A549 (cell line): ENCODE data around the gene CHN1. TPM values are rescaled to one million over a fixed set of nuclear protein-coding genes. Genes with fewer than 3 reads are reported as not detected.

Experiments used
- ATAC-seq, 2 experiments: fragments of 200-7000 bp in 1 of 2; fragments of >200 bp in 1 of 2; cut with Nextera tagmentation in 1 of 2; cut with Tn5 transposase in 1 of 2; 3 replicates each; pipeline versions ENCODE4 v1.8.0 to v1.9.1; 2018 to 2020; ENCODE audit warnings: mild to moderate bottlenecking in 1 of 2, moderate library complexity in 1 of 2
- CTCF ChIA-PET: fragments of 300-600 bp; sonication (Branson Sonifier 250); formaldehyde crosslinking; extraction: SDS; loops from one replicate; lab custom pipeline; 2021; ENCODE audit warnings: antibody characterized with exemption, inconsistent platforms; lab: Yijun Ruan, JAX
- POLR2A ChIA-PET: fragments of 350-600 bp; formaldehyde crosslinking; extraction: SDS; loops from one replicate; lab custom pipeline; 2021; ENCODE audit warnings: antibody characterized with exemption, inconsistent platforms; lab: Yijun Ruan, JAX
- DNase-seq, 2 experiments: peaks; one replicate each; pipeline versions ENCODE4 v3.0.0 to v3.0.0-alpha.2; 2011 to 2016; ENCODE audit warnings: low read depth in 1 of 2, low spot score in 1 of 2
- FAIRE-seq: peaks from 2 replicates; lab custom pipeline; 2011; peaks lifted over from hg19 to GRCh38; lab: Jason Lieb, UNC
- H3K27ac ChIP-seq, 2 experiments: fragments of >200 bp; sonication (Bioruptor Twin); formaldehyde crosslinking; 3 replicates each; pipeline ENCODE4 v1.5.1; 2016 to 2017
- H3K4me1 ChIP-seq: fragments of >200 bp; sonication (Bioruptor Twin); formaldehyde crosslinking; 3 replicates; pipeline ENCODE4 v1.6.1; 2016
- H3K4me2 ChIP-seq: fragments of >200 bp; sonication (Bioruptor Twin); formaldehyde crosslinking; 3 replicates; pipeline ENCODE4 v1.6.1; 2016
- H3K4me3 ChIP-seq: fragments of >200 bp; sonication (Bioruptor Twin); formaldehyde crosslinking; 3 replicates; pipeline ENCODE4 v1.5.1; 2016
- H3K9me3 ChIP-seq: fragments of >200 bp; sonication (Bioruptor Twin); formaldehyde crosslinking; 3 replicates; pipeline ENCODE4 v1.6.1; 2016
- ATOH8 ChIP-seq: fragments of 250-450 bp; sonication (Bioruptor Pico); IDR thresholded peaks from 2 replicates; pipeline ENCODE4 v1.5.0; 2020; ENCODE audit warnings: low read depth, mild to moderate bottlenecking, moderate library complexity
- BHLHE40 ChIP-seq: IDR thresholded peaks from 2 replicates; pipeline ENCODE4 v1.6.1; 2012; ENCODE audit warnings: low read depth, low read length, inconsistent platforms
- CBX8 ChIP-seq: fragments of 200-600 bp; sonication (generic); IDR thresholded peaks from 2 replicates; pipeline ENCODE4 v1.6.1; 2016
- CEBPB ChIP-seq, 2 experiments: fragments of >200 bp in 1 of 2; sonication (Bioruptor Twin) in 1 of 2; formaldehyde crosslinking in 1 of 2; IDR thresholded peaks; 2 replicates each; pipeline ENCODE4 v1.6.1; 2012 to 2016
- CHD2 ChIP-seq: fragments of 150-350 bp; IDR thresholded peaks from 2 replicates; pipeline ENCODE4 v1.6.1; 2014; ENCODE audit warnings: low read length; ENCODE audit not compliant: partially characterized antibody
- CHD4 ChIP-seq: fragments of 200-600 bp; sonication (generic); IDR thresholded peaks from 2 replicates; pipeline ENCODE4 v1.6.1; 2016; ENCODE audit warnings: antibody characterized with exemption, mild to moderate bottlenecking, borderline replicate concordance
- CTCF ChIP-seq: fragments of >200 bp; sonication (Bioruptor Twin); formaldehyde crosslinking; IDR thresholded peaks from 3 replicates; pipeline ENCODE4 v1.5.1; 2016
- EHF ChIP-seq: fragments of 250-450 bp; sonication (Bioruptor Pico); IDR thresholded peaks from 2 replicates; pipeline ENCODE4 v1.5.0; 2020; ENCODE audit warnings: mild to moderate bottlenecking
- GATA3 ChIP-seq: IDR thresholded peaks from 2 replicates; pipeline ENCODE4 v1.6.1; 2012; ENCODE audit warnings: borderline replicate concordance
- HDAC2 ChIP-seq: fragments of 200-600 bp; sonication (generic); IDR thresholded peaks from 2 replicates; pipeline ENCODE4 v1.6.1; 2016
- HES2 ChIP-seq: fragments of >200 bp; sonication (Bioruptor Twin); formaldehyde crosslinking; IDR thresholded peaks from 2 replicates; pipeline ENCODE4 v1.6.1; 2016
- HEYL ChIP-seq: fragments of 250-450 bp; sonication (Bioruptor Pico); IDR thresholded peaks from 2 replicates; pipeline ENCODE4 v1.8.0; 2021; ENCODE audit warnings: mild to moderate bottlenecking, moderate library complexity
- KDM5A ChIP-seq: fragments of 200-600 bp; sonication (generic); IDR thresholded peaks from 2 replicates; pipeline ENCODE4 v1.6.1; 2016; ENCODE audit warnings: antibody characterized with exemption, mild to moderate bottlenecking
- MAZ ChIP-seq: fragments of 150-350 bp; IDR thresholded peaks from 2 replicates; pipeline ENCODE4 v1.6.1; 2014; ENCODE audit warnings: antibody characterized with exemption, low read depth, low read length, borderline replicate concordance
- MYC ChIP-seq: IDR thresholded peaks from 2 replicates; pipeline ENCODE4 v1.6.1; 2012; ENCODE audit warnings: mild to moderate bottlenecking, inconsistent platforms, low read length, improper control_type of control experiment, borderline replicate concordance
- NFE2L2 ChIP-seq: fragments of 150-350 bp; conservative IDR thresholded peaks from 2 replicates; pipeline ENCODE4 v1.6.1; 2014; ENCODE audit warnings: low read length
- NR3C1 ChIP-seq: fragments of >200 bp; sonication (Bioruptor Twin); formaldehyde crosslinking; IDR thresholded peaks from 3 replicates; pipeline ENCODE4 v1.6.1; 2017
- PBX3 ChIP-seq: IDR thresholded peaks from 2 replicates; pipeline ENCODE4 v1.6.1; 2012
- RAD21 ChIP-seq, 2 experiments: fragments of >200 bp in 1 of 2; sonication (Bioruptor Twin) in 1 of 2; formaldehyde crosslinking in 1 of 2; IDR thresholded peaks in 1 of 2; conservative IDR thresholded peaks in 1 of 2; 2 replicates in 1 of 2; 3 replicates in 1 of 2; pipeline ENCODE4 v1.6.1; 2012 to 2018; ENCODE audit warnings: inconsistent platforms in 1 of 2
- RARB ChIP-seq: fragments of 250-450 bp; sonication (Bioruptor Pico); IDR thresholded peaks from 2 replicates; pipeline ENCODE4 v1.8.0; 2021; ENCODE audit warnings: mild to moderate bottlenecking, moderate library complexity
- RNF2 ChIP-seq: fragments of 200-600 bp; sonication (generic); IDR thresholded peaks from 2 replicates; pipeline ENCODE4 v1.6.1; 2016; ENCODE audit warnings: low read depth, mild to moderate bottlenecking, antibody characterized with exemption, moderate library complexity, borderline replicate concordance
- ZFP36 ChIP-seq: fragments of 450-650 bp; IDR thresholded peaks from 2 replicates; pipeline ENCODE4 v1.6.1; 2014; ENCODE audit warnings: borderline replicate concordance; ENCODE audit not compliant: partially characterized antibody
- WGBS: methylation state at CpG from one replicate; pipeline ENCODE4 v1.1.6; 2017; ENCODE audit errors: missing lambda C conversion rate; 5-methylcytosine and 5-hydroxymethylcytosine counted together
- polyA plus RNA-seq, 4 experiments: library from polyadenylated mRNA; depleted of rRNA in 3 of 4; stranded (reverse); fragments of >200 nt; fragmentation: RNase III in 1 of 4; extraction: RNeasy Plus Mini Kit Qiagen cat#74134 plus additional on column Dnase treatment in 1 of 4; gene quantifications; 2 replicates in 3 of 4; 3 replicates in 1 of 4; pipeline ENCODE4 v1.2.3, GENCODE V29; 2011 to 2017

CHN1 gene
- polyA plus RNA-seq, 2 of the 4 experiments (the other 2 are of a cell fraction), result 20.9 to 46.6 TPM

- WGBS, result 54% methylated on average over 2 of the region's 2 CpGs
- H3K27ac ChIP-seq, result no peak overlapping the region
- no peak overlapping the region for H3K4me3 ChIP-seq
- no peak for TF ChIP-seq CTCF
- no peak for TF ChIP-seq RARB (CRISPR knock-in tag)
- no peak for TF ChIP-seq ATOH8 (CRISPR knock-in tag)
- TF ChIP-seq HDAC2, result no peak
- no peak for TF ChIP-seq HES2
- no peak for TF ChIP-seq BHLHE40
- TF ChIP-seq NFE2L2, result no peak
- no peak for TF ChIP-seq NR3C1
- no peak for TF ChIP-seq RAD21 (conservative IDR thresholded peaks at IDR 0.05 in 1 of 2, IDR thresholded peaks at IDR 0.05 in 1 of 2)
- TF ChIP-seq MAZ, result no peak
- no peak for TF ChIP-seq ZFP36
- no peak for TF ChIP-seq CEBPB (IDR thresholded peaks at IDR 0.05)
- TF ChIP-seq HEYL (CRISPR knock-in tag), result no peak
- no peak for TF ChIP-seq CHD2
- no peak for TF ChIP-seq GATA3
- no peak for TF ChIP-seq KDM5A
- no peak for TF ChIP-seq RNF2
- no peak for TF ChIP-seq EHF
- TF ChIP-seq CHD4, result no peak
- no peak for TF ChIP-seq MYC
- TF ChIP-seq, all 56 proteins: peak for 0
- no peak for DNase-seq
- no peak for FAIRE-seq
- Histone ChIP-seq H3K4me2 (peak overlapping the region; percentile 72), H3K9me3 (no peaks in the 10 kb centered on the region), H3K4me1 (peaks cover 13% of the 10 kb centered on the region; the same call in 2 of the 3 replicates)
- ATAC-seq, result no peak
- ChIA-PET CTCF (interaction anchor here (1.0 to 6.6 kb wide), 3 partner anchors 12 to 234 kb away, joined by 3 to 45 read pairs (median 5); no protein-coding TSS in a partner anchor), POLR2A (no interaction called here)
Measured at GRCh38 chr2:175006281-175006680, 1.1 kb upstream of the CHN1 start.

- peak overlapping the region; percentile 72 for H3K4me2 ChIP-seq
- ChIA-PET CTCF (interaction anchor here (1.0 to 6.6 kb wide), 10 partner anchors 9 to 308 kb away, joined by 3 to 45 read pairs (median 3); partner anchors contain the start of gene CHRNA1), POLR2A (no interaction called here)
- 41% methylated on average over 9 of the region's 9 CpGs for WGBS
- DNase-seq (peak in 1 of 2 experiments; percentile 39), ATAC-seq (no peak; a peak in 2 of 6 replicates), FAIRE-seq (no peak)
- peak overlapping the region; percentile 73 for H3K4me3 ChIP-seq
- H3K4me1 ChIP-seq, result peaks cover 13% of the 10 kb centered on the region; the same call in 2 of the 3 replicates
- H3K27ac ChIP-seq, result peak overlapping the region; percentile 85 to 98
- TF ChIP-seq PBX3 (no peak), CBX8 (peak; percentile 46; the same call in 1 of the 2 replicates)
- H3K9me3 ChIP-seq, result no peaks in the 10 kb centered on the region
Measured at GRCh38 chr2:175005733-175006264, 618 bp upstream of the CHN1 start.
